Tibial nerve (tissue), 4 donors: Measurements from ENCODE around the gene DLX1. TPM values are rescaled to one million over a fixed set of nuclear protein-coding genes. Genes with fewer than 3 reads are reported as not detected.
A peak's percentile ranks its signal among the peaks of the same experiment; 100 is the strongest.

Source experiments
- DNase-seq, 2 donors: peaks; one replicate each; pipeline ENCODE4 v3.0.0-alpha.2; 2019; ENCODE audit warnings: low spot score in 2 of 2
- H3K27ac ChIP-seq, 4 donors: fragments of 200-600 bp; sonication (generic) in 3 of 4; one replicate each; pipeline ENCODE4 v1.5.1; 2017 to 2019; ENCODE audit warnings: mild to moderate bottlenecking in 1 of 4
- H3K27me3 ChIP-seq, 2 donors: fragments of 200-600 bp; sonication (generic) in 1 of 2; one replicate each; pipeline versions ENCODE4 v1.5.1 to v1.6.0; 2017 to 2019
- H3K36me3 ChIP-seq, 3 donors: fragments of 200-600 bp; sonication (generic); one replicate each; pipeline ENCODE4 v1.5.1; 2018 to 2019
- H3K4me1 ChIP-seq, 4 donors: fragments of 200-600 bp; sonication (generic) in 3 of 4; one replicate each; pipeline ENCODE4 v1.5.1; 2017 to 2019
- H3K4me3 ChIP-seq, 4 donors: fragments of 200-600 bp; sonication (generic) in 3 of 4; one replicate each; pipeline ENCODE4 v1.5.1; 2017 to 2019; ENCODE audit warnings: mild to moderate bottlenecking in 1 of 4, moderate library complexity in 1 of 4
- H3K9me3 ChIP-seq, 4 donors: fragments of 200-600 bp; sonication (generic) in 3 of 4; one replicate each; pipeline ENCODE4 v1.5.1; 2017 to 2019
- CTCF ChIP-seq, 5 experiments: fragments of 200-600 bp in 3 of 5; fragments of 450-650 bp in 2 of 5; sonication (generic) in 3 of 5; IDR thresholded peaks; one replicate each; pipeline ENCODE4 v1.5.1; 2016 to 2019; ENCODE audit warnings: antibody characterized with exemption in 5 of 5, mild to moderate bottlenecking in 3 of 5, moderate library complexity in 2 of 5
- EP300 ChIP-seq, 2 donors: sonication (generic); formaldehyde crosslinking; IDR thresholded peaks; one replicate each; pipeline ENCODE4 v1.6.1; 2017; ENCODE audit warnings: antibody characterized with exemption in 2 of 2, mild to moderate bottlenecking in 1 of 2
- POLR2A ChIP-seq, 2 donors: fragments of 450-650 bp; IDR thresholded peaks; one replicate each; pipeline ENCODE4 v1.6.1; 2017; ENCODE audit warnings: antibody characterized with exemption in 2 of 2, mild to moderate bottlenecking in 2 of 2, moderate library complexity in 2 of 2
- WGBS, 2 donors: methylation state at CpG; one replicate each; pipeline ENCODE4 v1.1.5; 2018; 5-methylcytosine and 5-hydroxymethylcytosine counted together
- total RNA-seq, 4 donors: library from RNA; depleted of rRNA; stranded (reverse); fragments of >200 nt; gene quantifications; one replicate each; pipeline ENCODE4 v1.1.0, GENCODE V29; 2016

DLX1 gene
- total RNA-seq, 4 donors from 2014 or later: 0.44 TPM; not detected in 3

GRCh38 chr2:172100080-172100934 lies 15.0 kb downstream of the DLX1 start:
- Histone ChIP-seq H3K4me3 (no peak overlapping the region), H3K36me3 (no peaks in the 10 kb centered on the region), H3K9me3 (no peaks in the 10 kb centered on the region), H3K27ac (no peak overlapping the region), H3K4me1 (peaks cover 0 to 87% (median 67%) of the 10 kb centered on the region in 4 donors), H3K27me3 (peaks cover 16 to 100% of the 10 kb centered on the region in 2 donors)
- no peak for TF ChIP-seq EP300 (IDR thresholded peaks at IDR 0.05)
- TF ChIP-seq CTCF (IDR thresholded peaks at IDR 0.05): no peak
- TF ChIP-seq POLR2A (IDR thresholded peaks at IDR 0.05): no peak
- WGBS, 2 donors: 6 to 15% methylated on average over 31 to 72 of the region's 72 CpGs
- DNase-seq: no peak

DNA sequence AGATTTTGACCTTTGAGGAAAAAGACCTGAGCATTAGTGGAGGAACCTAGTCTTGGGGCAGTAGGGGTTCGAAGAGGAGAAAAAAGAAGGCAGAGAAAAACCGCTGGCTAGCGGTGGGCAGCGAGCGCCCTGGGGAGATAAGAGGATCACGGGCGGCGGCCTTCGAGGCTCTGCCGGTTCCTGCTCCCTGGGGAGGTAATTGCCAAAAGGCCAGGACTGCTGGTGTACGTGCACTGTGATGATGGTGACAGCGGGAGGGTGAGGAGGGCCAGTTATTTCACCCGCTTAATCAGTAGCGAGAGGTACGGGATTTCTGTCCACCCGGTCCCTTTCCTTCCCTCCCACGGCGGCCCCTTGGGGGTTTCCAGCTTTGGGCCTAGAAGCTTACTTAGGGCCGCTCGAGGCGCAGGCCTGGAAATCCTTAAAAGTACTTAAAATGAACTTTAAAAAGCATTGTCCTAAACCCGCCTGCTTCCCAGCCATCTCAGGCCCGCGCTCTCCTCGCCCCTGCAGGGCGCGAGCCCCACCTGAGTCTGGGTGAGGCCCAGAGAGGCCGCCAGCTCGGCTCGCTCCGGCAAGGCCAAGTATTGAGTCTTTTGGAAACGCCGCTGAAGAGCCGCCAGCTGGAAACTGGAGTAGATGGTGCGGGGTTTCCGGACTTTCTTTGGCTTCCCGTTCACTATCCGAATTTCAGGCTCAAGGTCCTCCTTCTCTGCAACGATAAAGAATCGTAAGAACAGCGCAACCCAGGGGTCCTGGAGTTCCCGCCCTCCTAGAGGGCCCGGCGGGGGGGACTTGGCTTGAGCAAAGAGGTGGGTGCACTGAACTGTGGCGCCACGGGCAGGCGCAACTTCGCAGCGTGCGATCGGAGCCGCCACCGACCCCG lies 15.9 kb downstream of the DLX1 start:
- 33% methylated on average over 50 to 53 of the region's 54 CpGs for WGBS, 2 donors
- no peaks in the 10 kb centered on the region for H3K9me3 ChIP-seq
- peaks cover 18 to 100% of the 10 kb centered on the region in 2 donors for H3K27me3 ChIP-seq
- no peak overlapping the region for H3K27ac ChIP-seq
- peak overlapping the region in 1 of 4 donors; percentile 65 for H3K4me3 ChIP-seq
- TF ChIP-seq CTCF (IDR thresholded peaks at IDR 0.05): no peak
- no peak for TF ChIP-seq EP300 (IDR thresholded peaks at IDR 0.05)
- no peak for TF ChIP-seq POLR2A (IDR thresholded peaks at IDR 0.05)
- DNase-seq: no peak
- peaks cover 0 to 85% (median 62%) of the 10 kb centered on the region in 4 donors for H3K4me1 ChIP-seq
- H3K36me3 ChIP-seq: no peaks in the 10 kb centered on the region

DNA sequence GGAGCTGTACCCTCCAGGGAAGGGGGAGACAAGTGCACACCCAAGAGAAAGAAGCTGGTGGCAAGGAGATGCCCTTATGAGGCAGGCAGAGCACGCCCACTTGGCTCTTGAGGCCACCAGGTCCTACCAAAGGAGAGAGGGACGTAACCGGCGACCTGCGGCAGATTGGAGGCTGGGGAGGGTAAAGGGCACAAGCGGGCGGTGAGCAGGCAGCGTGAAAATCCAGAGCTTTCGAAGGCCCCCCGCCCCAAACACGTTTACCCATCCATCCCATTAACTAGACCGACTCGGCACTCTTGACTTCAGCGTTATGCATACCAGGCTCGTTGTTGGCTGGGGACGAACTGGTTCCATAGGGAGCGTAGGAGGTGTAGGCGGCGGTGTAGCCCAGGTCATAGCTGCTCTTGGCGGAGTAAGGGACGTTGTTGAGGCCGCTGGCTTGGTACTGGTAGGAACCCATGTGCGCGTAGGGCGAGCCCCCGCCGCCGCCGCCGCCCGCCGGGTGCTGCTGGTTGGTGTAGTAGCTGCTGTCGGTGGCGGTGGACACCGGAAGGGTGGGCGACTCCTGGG lies 16.6 kb downstream of the DLX1 start:
- WGBS, 2 donors: 4% methylated on average over 25 to 36 of the region's 36 CpGs
- no peak for TF ChIP-seq EP300 (IDR thresholded peaks at IDR 0.05)
- TF ChIP-seq CTCF (IDR thresholded peaks at IDR 0.05): no peak
- no peak for TF ChIP-seq POLR2A (IDR thresholded peaks at IDR 0.05)
- Histone ChIP-seq H3K27ac (peak overlapping the region in 1 of 4 donors; percentile 63), H3K4me1 (peaks cover 0 to 84% (median 60%) of the 10 kb centered on the region in 4 donors), H3K4me3 (peak overlapping the region; percentile 34 to 65 (median 44)), H3K9me3 (no peaks in the 10 kb centered on the region), H3K36me3 (no peaks in the 10 kb centered on the region), H3K27me3 (peaks cover 19 to 100% of the 10 kb centered on the region in 2 donors)
- no peak for DNase-seq

GRCh38 chr2:172102391-172103359 lies 17.4 kb downstream of the DLX1 start, which contains the start of gene DLX2:
DLX2 (minus strand) TSS chr2:172102900; CDS start chr2:172102538, 362 bp downstream.
- Histone ChIP-seq H3K4me3 (peak within 1 kb of the TSS; percentile 34 to 65 (median 44)), H3K4me1 (peaks cover 0 to 79% (median 53%) of the 10 kb centered on the region in 4 donors), H3K27me3 (peaks cover 18 to 100% of the 10 kb centered on the region in 2 donors), H3K36me3 (no peaks in the 10 kb centered on the region), H3K9me3 (no peaks in the 10 kb centered on the region), H3K27ac (peak within 1 kb of the TSS in 1 of 4 donors; percentile 63)
- DNase-seq: peak; percentile 40 to 68
- TF ChIP-seq CTCF (IDR thresholded peaks at IDR 0.05): no peak
- peak in 1 of 2 donors; percentile 37 for TF ChIP-seq EP300 (IDR thresholded peaks at IDR 0.05)
- peak in 1 of 2 donors; percentile 19 for TF ChIP-seq POLR2A (IDR thresholded peaks at IDR 0.05)
- 2% methylated on average over 44 to 50 of the region's 74 CpGs for WGBS, 2 donors
